Keratinocyte (primary cell): ENCODE data around the gene FKTN. TPM values are rescaled to one million over a fixed set of nuclear protein-coding genes. Genes with fewer than 3 reads are reported as not detected.

Experiments used
- DNase-seq: peaks from one replicate; pipeline ENCODE4 v3.0.0-alpha.2; 2011; ENCODE audit warnings: low read depth, missing footprints, low spot score
- FAIRE-seq: peaks from 2 replicates; lab custom pipeline; 2011; peaks lifted over from hg19 to GRCh38; lab: Jason Lieb, UNC
- H2AFZ ChIP-seq: 2 replicates; pipeline ENCODE4 v1.6.0; 2012; ENCODE audit warnings: low read length, control low read depth, inconsistent platforms; ENCODE audit not compliant: control insufficient read depth
- H3K27ac ChIP-seq: 2 replicates; pipeline ENCODE4 v1.5.1; 2011; ENCODE audit warnings: low read length; ENCODE audit not compliant: control insufficient read depth, insufficient read depth
- H3K27me3 ChIP-seq: 3 replicates; pipeline ENCODE4 v1.6.0; 2011; ENCODE audit warnings: low read length; ENCODE audit not compliant: control insufficient read depth, insufficient read depth; ENCODE audit errors: extremely low read depth
- H3K36me3 ChIP-seq, 2 experiments: 2 replicates in 1 of 2; 3 replicates in 1 of 2; pipeline ENCODE4 v1.5.1; 2011; ENCODE audit warnings: low read length in 2 of 2, mild to moderate bottlenecking in 1 of 2; ENCODE audit not compliant: control insufficient read depth in 2 of 2, insufficient read depth in 2 of 2; ENCODE audit errors: extremely low read depth in 1 of 2
- H3K4me1 ChIP-seq: 3 replicates; pipeline ENCODE4 v1.5.1; 2011; ENCODE audit warnings: low read length; ENCODE audit not compliant: control insufficient read depth, insufficient read depth; ENCODE audit errors: extremely low read depth
- H3K4me2 ChIP-seq: 3 replicates; pipeline ENCODE4 v1.6.0; 2011; ENCODE audit warnings: low read depth, low read length; ENCODE audit not compliant: control insufficient read depth, insufficient read depth; ENCODE audit errors: extremely low read depth
- H3K4me3 ChIP-seq, 3 experiments: fragments of 200-600 bp in 1 of 3; sonication (generic) in 1 of 3; 2 replicates in 2 of 3; 3 replicates in 1 of 3; pipeline ENCODE4 v1.5.1; 2011 to 2016; ENCODE audit warnings: low read length in 3 of 3, mild to moderate bottlenecking in 3 of 3, control low read depth in 2 of 3, inconsistent platforms in 1 of 3, low read depth in 1 of 3, mixed read lengths in 1 of 3, mixed run types in 1 of 3, moderate library complexity in 1 of 3; ENCODE audit not compliant: control insufficient read depth in 2 of 3, insufficient read depth in 2 of 3; ENCODE audit errors: extremely low read depth in 1 of 3
- H3K79me2 ChIP-seq: 2 replicates; pipeline ENCODE4 v1.6.0; 2012; ENCODE audit warnings: low read length; ENCODE audit not compliant: control insufficient read depth, insufficient read depth
- H3K9ac ChIP-seq: 3 replicates; pipeline ENCODE4 v1.6.0; 2011; ENCODE audit warnings: low read length; ENCODE audit not compliant: control insufficient read depth, insufficient read depth; ENCODE audit errors: extremely low read depth
- H3K9me1 ChIP-seq: 3 replicates; pipeline ENCODE4 v1.6.0; 2011; ENCODE audit warnings: low read length; ENCODE audit not compliant: control insufficient read depth, insufficient read depth; ENCODE audit errors: extremely low read depth
- H3K9me3 ChIP-seq: 2 replicates; pipeline ENCODE4 v1.5.1; 2012; ENCODE audit warnings: low read depth, low read length; ENCODE audit not compliant: control insufficient read depth
- H4K20me1 ChIP-seq: 3 replicates; pipeline ENCODE4 v1.6.0; 2011; ENCODE audit warnings: low read length; ENCODE audit not compliant: control insufficient read depth, insufficient read depth; ENCODE audit errors: extremely low read depth
- CTCF ChIP-seq, 3 experiments: IDR thresholded peaks in 1 of 3; conservative IDR thresholded peaks in 1 of 3; optimal IDR thresholded peaks in 1 of 3; 2 replicates in 2 of 3; 3 replicates in 1 of 3; pipeline versions ENCODE3 to v1.5.1; 2011; ENCODE audit warnings: low read length in 3 of 3, mild to moderate bottlenecking in 3 of 3, moderate library complexity in 2 of 3, control low read depth in 1 of 3, inconsistent platforms in 1 of 3; ENCODE audit not compliant: insufficient read depth in 2 of 3; ENCODE audit errors: extremely low read depth in 1 of 3
- EZH2 ChIP-seq: IDR thresholded peaks from one replicate; pipeline ENCODE4 v1.6.1; 2012; ENCODE audit warnings: inconsistent platforms, mild to moderate bottlenecking, low read length, moderate library complexity
- dilution Hi-C: fragments of 300-500 bp; cut with MboI; formaldehyde crosslinking; loops from one replicate; pipeline ENCODE4 v1.7.0; 2020; ENCODE audit warnings: low sequenced_read_pairs; ENCODE audit not compliant: extremely low pct_ligation_motif_present
- polyA plus RNA-seq, 5 experiments: library from polyadenylated mRNA; depleted of rRNA in 3 of 5; stranded (reverse) in 3 of 5; stranded (forward) in 1 of 5; unstranded in 1 of 5; fragments of >200 nt; gene quantifications; 1 replicate in 1 of 5; 2 replicates in 3 of 5; 3 replicates in 1 of 5; pipeline versions ENCODE4 v1.2.1 to v1.2.3, GENCODE V29; 2011 to 2012; ENCODE audit warnings: missing spikeins in 2 of 5, low read depth in 1 of 5, low replicate concordance in 1 of 5

The FKTN gene
- polyA plus RNA-seq, 1 donor (not counting 4 experiments of a cell fraction or from before 2014, with no cell fraction given) = 15.9 TPM

- Histone ChIP-seq H2AFZ (no peak overlapping the region), H3K36me3 (peaks cover 0 to 6% of the 10 kb centered on the region in 2 experiments), H3K4me2 (no peak overlapping the region), H3K9me3 (no peaks in the 10 kb centered on the region), H4K20me1 (no peaks in the 10 kb centered on the region), H3K27me3 (no peaks in the 10 kb centered on the region), H3K9me1 (no peaks in the 10 kb centered on the region), H3K9ac (no peak overlapping the region), H3K79me2 (no peaks in the 10 kb centered on the region), H3K4me3 (no peak overlapping the region), H3K4me1 (no peaks in the 10 kb centered on the region), H3K27ac (no peak overlapping the region)
- TF ChIP-seq EZH2 = no peak
- TF ChIP-seq CTCF (optimal IDR thresholded peaks at IDR 0.05 in 1 of 3, IDR thresholded peaks at IDR 0.05 in 1 of 3, conservative IDR thresholded peaks at IDR 0.05 in 1 of 3; ENCODE audit: extremely low read depth in 1 of 3, insufficient read depth in 2 of 3, low read length in 3 of 3) = no peak
- dilution Hi-C loops = no loop called here
- DNase-seq = no peak
- FAIRE-seq = peak; percentile 57
Measured at GRCh38 chr9:105636331-105636730, 78.4 kb downstream of the FKTN start.

- no peak for TF ChIP-seq EZH2
- peak; percentile 21 to 61 (median 41) for TF ChIP-seq CTCF (optimal IDR thresholded peaks at IDR 0.05 in 1 of 3, IDR thresholded peaks at IDR 0.05 in 1 of 3, conservative IDR thresholded peaks at IDR 0.05 in 1 of 3; ENCODE audit: extremely low read depth in 1 of 3, insufficient read depth in 2 of 3, low read length in 3 of 3)
- no peaks in the 10 kb centered on the region for H3K79me2 ChIP-seq
- dilution Hi-C loops = no loop called here
- no peak overlapping the region for H2AFZ ChIP-seq
- H3K27me3 ChIP-seq = no peaks in the 10 kb centered on the region
- no peaks in the 10 kb centered on the region for H3K9me1 ChIP-seq
- no peak for FAIRE-seq
- no peak overlapping the region for H3K9ac ChIP-seq
- no peaks in the 10 kb centered on the region for H3K9me3 ChIP-seq
- H4K20me1 ChIP-seq = no peaks in the 10 kb centered on the region
- DNase-seq = no peak
- H3K27ac ChIP-seq = no peak overlapping the region
- H3K4me2 ChIP-seq = no peak overlapping the region
- H3K36me3 ChIP-seq = peaks cover 0 to 6% of the 10 kb centered on the region in 2 experiments
- no peaks in the 10 kb centered on the region for H3K4me1 ChIP-seq
- H3K4me3 ChIP-seq = no peak overlapping the region
Measured at GRCh38 chr9:105637787-105638395, 80.0 kb downstream of the FKTN start.
